ENCODE data around the gene RNF113B.

The RNF113B gene

GRCh38 chr13:98134901-98135300, 42.2 kb downstream of the RNF113B start:
- H3K36me3 ChIP-seq (ENCODE audit: control insufficient read depth, low read length): no peaks in the 10 kb centered on the region
- no peaks in the 10 kb centered on the region for H3K9me3 ChIP-seq (ENCODE audit: control insufficient read depth, insufficient read depth, low read length)
- H3K4me1 ChIP-seq (ENCODE audit: control insufficient read depth, low read length): no peaks in the 10 kb centered on the region
- no peaks in the 10 kb centered on the region for H3K9me2 ChIP-seq (replicated peaks; ENCODE audit: control insufficient read depth, low read length)
- H3K4me3 ChIP-seq (ENCODE audit: low read length): no peak overlapping the region
- no peaks in the 10 kb centered on the region for H3K27me3 ChIP-seq (ENCODE audit: control insufficient read depth, low read length)
- no peaks in the 10 kb centered on the region for H3K79me2 ChIP-seq (ENCODE audit: control insufficient read depth, low read length)
- H3K4me2 ChIP-seq (ENCODE audit: low read length): no peak overlapping the region
- H3F3A ChIP-seq (ENCODE audit: control insufficient read depth, insufficient read depth): no peaks in the 10 kb centered on the region
- no peaks in the 10 kb centered on the region for H4K20me1 ChIP-seq (ENCODE audit: control insufficient read depth, insufficient read depth, low read depth, low read length)
- no peak overlapping the region for H3K27ac ChIP-seq (ENCODE audit: low read depth, low read length)
- no peak for TF ChIP-seq EZH2phosphoT487 (IDR thresholded peaks at IDR 0.05; ENCODE audit: borderline replicate concordance, low read length)
- no peak for TF ChIP-seq CTCF (IDR thresholded peaks at IDR 0.05; ENCODE audit: low read depth, low read length, poor library complexity, severe bottlenecking)

- no peaks in the 10 kb centered on the region for H3K36me3 ChIP-seq (ENCODE audit: control insufficient read depth, low read length)
- no peak for TF ChIP-seq EZH2phosphoT487 (IDR thresholded peaks at IDR 0.05; ENCODE audit: borderline replicate concordance, low read length)
- no peak for TF ChIP-seq CTCF (IDR thresholded peaks at IDR 0.05; ENCODE audit: low read depth, low read length, poor library complexity, severe bottlenecking)
- H3F3A ChIP-seq (ENCODE audit: control insufficient read depth, insufficient read depth): no peaks in the 10 kb centered on the region
- no peak overlapping the region for H3K4me2 ChIP-seq (ENCODE audit: low read length)
- H3K9me2 ChIP-seq (replicated peaks; ENCODE audit: control insufficient read depth, low read length): no peaks in the 10 kb centered on the region
- H3K4me3 ChIP-seq (ENCODE audit: low read length): no peak overlapping the region
- no peaks in the 10 kb centered on the region for H3K27me3 ChIP-seq (ENCODE audit: control insufficient read depth, low read length)
- H3K9me3 ChIP-seq (ENCODE audit: control insufficient read depth, insufficient read depth, low read length): no peaks in the 10 kb centered on the region
- no peaks in the 10 kb centered on the region for H3K4me1 ChIP-seq (ENCODE audit: control insufficient read depth, low read length)
- no peaks in the 10 kb centered on the region for H4K20me1 ChIP-seq (ENCODE audit: control insufficient read depth, insufficient read depth, low read depth, low read length)
- no peak overlapping the region for H3K27ac ChIP-seq (ENCODE audit: low read depth, low read length)
- no peaks in the 10 kb centered on the region for H3K79me2 ChIP-seq (ENCODE audit: control insufficient read depth, low read length)
These were observed 43.1 kb downstream of the RNF113B start for GRCh38 chr13:98133946-98134345.

- no peaks in the 10 kb centered on the region for H4K20me1 ChIP-seq (ENCODE audit: control insufficient read depth, insufficient read depth, low read depth, low read length)
These were observed 47.9 kb downstream of the RNF113B start for GRCh38 chr13:98129059-98129746.

More at GRCh38 chr13:98129059-98129746, 47.9 kb downstream of the RNF113B start:
- TF ChIP-seq EZH2phosphoT487 (IDR thresholded peaks at IDR 0.05; ENCODE audit: borderline replicate concordance, low read length) (no peak), CTCF (IDR thresholded peaks at IDR 0.05; ENCODE audit: low read depth, low read length, poor library complexity, severe bottlenecking) (no peak)
- Histone ChIP-seq H3K27ac (ENCODE audit: low read depth, low read length) (no peak overlapping the region), H3K9me2 (replicated peaks; ENCODE audit: control insufficient read depth, low read length) (no peaks in the 10 kb centered on the region), H3K79me2 (ENCODE audit: control insufficient read depth, low read length) (no peaks in the 10 kb centered on the region), H3K4me1 (ENCODE audit: control insufficient read depth, low read length) (no peaks in the 10 kb centered on the region), H3K4me3 (ENCODE audit: low read length) (no peak overlapping the region), H3K36me3 (ENCODE audit: control insufficient read depth, low read length) (no peaks in the 10 kb centered on the region), H3K27me3 (ENCODE audit: control insufficient read depth, low read length) (no peaks in the 10 kb centered on the region), H3K9me3 (ENCODE audit: control insufficient read depth, insufficient read depth, low read length) (no peaks in the 10 kb centered on the region), H3F3A (ENCODE audit: control insufficient read depth, insufficient read depth) (no peaks in the 10 kb centered on the region), H3K4me2 (ENCODE audit: low read length) (no peak overlapping the region)

Data from DOHH2 (cell line).